Kasumi-1 (cell line): ENCODE measurements around the gene FRRS1L.
"Not testable (repeated sequence)": the region's sequence is repeated elsewhere in the genome, so short reads cannot be mapped to it uniquely, and the experiment has no call there.

Source experiments
- DNase-seq, 2 experiments: peaks; one replicate each; lab custom pipeline; 2025; lab: John Stamatoyannopoulos, UW

The FRRS1L gene

GRCh38 chr9:109129470-109130197, 37.4 kb downstream of the FRRS1L start:
- no peak for DNase-seq

GRCh38 chr9:109126671-109127070, 40.4 kb downstream of the FRRS1L start:
- not testable (repeated sequence) for DNase-seq

- DNase-seq = no peak
Measured at GRCh38 chr9:109124121-109124520, 42.9 kb downstream of the FRRS1L start.

- no peak for DNase-seq
Measured at GRCh38 chr9:109122726-109123621, 44.1 kb downstream of the FRRS1L start.

GRCh38 chr9:109121232-109121796, 45.7 kb downstream of the FRRS1L start:
- DNase-seq = no peak

- no peak for DNase-seq
Measured at GRCh38 chr9:109120204-109120789, 46.8 kb downstream of the FRRS1L start.

- peak; percentile 97 for DNase-seq
Measured at GRCh38 chr9:109119439-109120203, 47.4 kb downstream of the FRRS1L start, which contains the start of gene TMEM245. Gene TMEM245, minus strand, starts transcription at chr9:109119947. Its CDS starts 34 bp downstream, at chr9:109119913.

- DNase-seq = no peak
Measured at GRCh38 chr9:109118808-109119438, 48.1 kb downstream of the FRRS1L start.

- DNase-seq = peak in 1 of 2 experiments; percentile 17
Measured at GRCh38 chr9:109117856-109118807, 48.9 kb downstream of the FRRS1L start.

- DNase-seq = no peak
Measured at GRCh38 chr9:109115931-109116526, 51.0 kb downstream of the FRRS1L start.

- DNase-seq = no peak
Measured at GRCh38 chr9:109114670-109115069, 52.4 kb downstream of the FRRS1L start.

- no peak for DNase-seq
Measured at GRCh38 chr9:109113892-109114609, 53.0 kb downstream of the FRRS1L start.

- DNase-seq = no peak
Measured at GRCh38 chr9:109113254-109113653, 53.8 kb downstream of the FRRS1L start.

- no peak for DNase-seq
Measured at GRCh38 chr9:109110329-109111021, 56.6 kb downstream of the FRRS1L start.

- no peak for DNase-seq
Measured at GRCh38 chr9:109109967-109110328, 57.1 kb downstream of the FRRS1L start.

- DNase-seq = no peak
Measured at GRCh38 chr9:109108318-109108717, 58.7 kb downstream of the FRRS1L start.

GRCh38 chr9:109107402-109108240, 59.4 kb downstream of the FRRS1L start:
- DNase-seq = no peak
